OCI-LY3 (cell line): ENCODE data around the gene CSF3R.

Source experiments
- EZH2phosphoT487 ChIP-seq: fragments of 200-600 bp; shearing (Covaris generic); IDR thresholded peaks from 2 replicates; pipeline ENCODE4 v1.6.1; 2018; ENCODE audit warnings: antibody characterized with exemption, mixed run types, low read depth
- TF ChIP-seq, protein P1 (sequence below): fragments of 200-600, 300-600 bp; sonication (generic); IDR thresholded peaks from 2 replicates; pipeline ENCODE4 v1.5.1; 2014; ENCODE audit warnings: antibody characterized with exemption, low read length, low read depth

DNA sequence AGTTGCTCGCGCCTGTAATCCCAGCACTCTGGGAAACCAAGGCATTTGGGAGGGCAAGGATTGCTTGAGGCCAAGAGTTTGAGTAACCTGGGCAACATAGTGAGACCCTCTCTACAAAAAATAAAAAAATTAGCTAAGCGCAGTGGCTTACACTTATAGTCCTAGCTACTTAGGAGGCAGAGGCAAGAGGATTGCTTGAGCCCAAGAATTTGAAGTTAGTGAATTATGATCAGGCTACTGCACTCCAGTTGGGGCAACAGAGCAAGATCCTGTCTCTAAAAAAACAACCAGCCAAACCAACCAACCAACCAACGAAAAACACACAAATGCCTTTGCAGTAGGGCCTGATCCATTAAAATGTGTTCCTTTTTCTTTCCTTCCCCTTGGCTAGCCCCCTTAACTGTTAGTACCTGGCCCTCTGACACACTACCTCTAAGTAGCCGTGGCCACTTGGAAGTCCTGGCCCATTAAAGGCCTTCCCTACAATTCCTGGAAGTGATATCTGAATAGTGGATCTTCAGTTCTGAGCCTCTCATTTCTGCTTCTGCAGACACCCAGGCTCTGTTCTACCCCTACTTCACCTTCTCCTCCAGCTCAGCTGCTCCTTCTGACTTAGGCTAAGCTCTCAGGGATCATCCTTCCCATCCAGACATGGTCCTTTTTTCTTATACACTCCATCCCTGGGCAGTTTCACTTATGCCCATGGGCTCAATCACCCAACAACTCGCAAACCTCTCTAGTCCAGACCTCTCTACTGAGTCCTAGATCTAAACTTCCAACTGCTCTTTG lies 28.9 kb downstream of the CSF3R start:
- TF ChIP-seq, protein P1, sequence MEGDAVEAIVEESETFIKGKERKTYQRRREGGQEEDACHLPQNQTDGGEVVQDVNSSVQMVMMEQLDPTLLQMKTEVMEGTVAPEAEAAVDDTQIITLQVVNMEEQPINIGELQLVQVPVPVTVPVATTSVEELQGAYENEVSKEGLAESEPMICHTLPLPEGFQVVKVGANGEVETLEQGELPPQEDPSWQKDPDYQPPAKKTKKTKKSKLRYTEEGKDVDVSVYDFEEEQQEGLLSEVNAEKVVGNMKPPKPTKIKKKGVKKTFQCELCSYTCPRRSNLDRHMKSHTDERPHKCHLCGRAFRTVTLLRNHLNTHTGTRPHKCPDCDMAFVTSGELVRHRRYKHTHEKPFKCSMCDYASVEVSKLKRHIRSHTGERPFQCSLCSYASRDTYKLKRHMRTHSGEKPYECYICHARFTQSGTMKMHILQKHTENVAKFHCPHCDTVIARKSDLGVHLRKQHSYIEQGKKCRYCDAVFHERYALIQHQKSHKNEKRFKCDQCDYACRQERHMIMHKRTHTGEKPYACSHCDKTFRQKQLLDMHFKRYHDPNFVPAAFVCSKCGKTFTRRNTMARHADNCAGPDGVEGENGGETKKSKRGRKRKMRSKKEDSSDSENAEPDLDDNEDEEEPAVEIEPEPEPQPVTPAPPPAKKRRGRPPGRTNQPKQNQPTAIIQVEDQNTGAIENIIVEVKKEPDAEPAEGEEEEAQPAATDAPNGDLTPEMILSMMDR = no peak
- no peak for TF ChIP-seq EZH2phosphoT487
